HG03571 (cell line): ENCODE data around the gene RAB4A.

ENCODE experiments used
- ATAC-seq: cut with Tn5 transposase; IDR thresholded peaks from one replicate; pipeline ENCODE4 v1.9.1; 2021; ENCODE audit not compliant: unreplicated experiment

RAB4A gene

DNA sequence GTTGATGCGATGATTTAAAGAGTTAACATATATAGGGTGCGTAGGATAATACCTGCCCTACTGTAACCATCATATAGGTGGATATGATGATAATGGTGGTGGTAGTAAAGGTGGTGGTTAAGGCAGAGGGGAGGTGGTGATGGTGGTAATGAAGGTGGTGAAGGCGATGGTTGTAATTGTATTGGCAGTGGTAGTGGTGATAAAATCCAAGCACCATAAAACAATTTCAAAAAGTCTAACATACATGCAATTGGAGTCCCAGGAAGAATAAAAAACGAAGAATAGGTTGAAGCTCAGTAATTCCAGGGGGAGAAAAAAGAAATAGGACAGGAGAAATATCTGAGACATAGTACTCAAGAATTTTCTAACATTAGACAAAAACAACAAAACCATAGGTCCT is 27.3 kb upstream of the RAB4A start:
- no peak for ATAC-seq

DNA sequence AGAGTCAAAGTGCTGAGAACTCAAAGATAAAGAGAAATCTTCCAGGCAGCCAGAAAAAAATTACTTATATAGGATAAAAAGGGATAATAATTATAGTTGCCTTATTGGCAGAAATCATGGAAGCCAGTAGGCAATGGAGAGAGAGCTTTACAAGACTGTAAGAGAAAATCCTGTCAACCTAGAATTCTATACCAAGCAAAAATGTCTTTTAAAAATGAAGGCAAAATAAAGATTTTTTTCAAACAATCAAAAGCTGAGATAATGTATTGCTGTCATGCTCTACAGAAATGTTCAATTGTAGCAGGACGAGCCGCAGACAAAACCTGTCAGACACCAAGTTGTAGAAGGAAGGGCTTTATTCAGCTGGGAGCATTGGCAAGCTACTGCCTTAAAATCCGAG is 26.8 kb upstream of the RAB4A start:
- ATAC-seq, result no peak

DNA sequence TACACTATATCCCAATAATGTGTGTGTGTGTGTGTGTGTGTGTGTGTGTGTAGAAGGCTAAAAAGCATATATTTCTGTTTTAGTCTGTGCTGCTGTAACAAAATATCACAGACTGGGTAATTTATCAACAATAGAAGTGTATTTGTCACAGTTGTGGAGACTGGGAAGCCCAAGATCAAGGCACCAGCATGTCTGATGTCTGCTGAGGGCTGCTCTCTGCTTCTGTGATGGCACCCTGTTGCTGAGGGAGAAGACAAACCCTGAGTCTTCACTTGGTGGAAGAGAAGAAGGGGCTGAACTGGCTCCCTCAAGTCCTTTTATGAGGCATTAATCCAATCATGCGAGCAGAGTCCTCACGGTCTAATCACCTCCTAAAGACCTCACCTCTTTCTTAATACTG is 23.0 kb upstream of the RAB4A start:
- ATAC-seq, result no peak

- no peak for ATAC-seq
Observed at GRCh38 chr1:229248821-229249817, 21.8 kb upstream of the RAB4A start.

GRCh38 chr1:229249854-229250644 is 20.9 kb upstream of the RAB4A start:
- ATAC-seq, result no peak

DNA sequence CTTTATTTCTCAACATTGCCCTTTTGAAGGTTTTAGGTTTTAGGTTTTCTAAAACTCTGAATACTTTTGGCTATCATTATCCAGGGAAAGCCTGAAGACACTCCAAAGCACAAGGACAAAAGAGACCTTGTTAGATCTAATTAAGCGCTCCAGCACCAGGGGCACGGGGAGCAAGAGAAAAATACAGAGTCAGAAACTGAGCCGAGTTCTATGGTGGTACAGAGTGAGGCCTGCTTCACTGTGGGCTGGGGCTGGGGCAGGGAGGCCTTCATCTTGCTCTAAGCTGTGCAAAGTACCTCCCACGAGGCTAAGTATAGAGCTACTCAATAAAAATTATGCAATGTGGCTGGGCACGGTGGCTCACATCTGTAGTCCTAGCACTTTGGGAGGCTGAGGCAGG is 19.7 kb upstream of the RAB4A start:
- no peak for ATAC-seq

DNA sequence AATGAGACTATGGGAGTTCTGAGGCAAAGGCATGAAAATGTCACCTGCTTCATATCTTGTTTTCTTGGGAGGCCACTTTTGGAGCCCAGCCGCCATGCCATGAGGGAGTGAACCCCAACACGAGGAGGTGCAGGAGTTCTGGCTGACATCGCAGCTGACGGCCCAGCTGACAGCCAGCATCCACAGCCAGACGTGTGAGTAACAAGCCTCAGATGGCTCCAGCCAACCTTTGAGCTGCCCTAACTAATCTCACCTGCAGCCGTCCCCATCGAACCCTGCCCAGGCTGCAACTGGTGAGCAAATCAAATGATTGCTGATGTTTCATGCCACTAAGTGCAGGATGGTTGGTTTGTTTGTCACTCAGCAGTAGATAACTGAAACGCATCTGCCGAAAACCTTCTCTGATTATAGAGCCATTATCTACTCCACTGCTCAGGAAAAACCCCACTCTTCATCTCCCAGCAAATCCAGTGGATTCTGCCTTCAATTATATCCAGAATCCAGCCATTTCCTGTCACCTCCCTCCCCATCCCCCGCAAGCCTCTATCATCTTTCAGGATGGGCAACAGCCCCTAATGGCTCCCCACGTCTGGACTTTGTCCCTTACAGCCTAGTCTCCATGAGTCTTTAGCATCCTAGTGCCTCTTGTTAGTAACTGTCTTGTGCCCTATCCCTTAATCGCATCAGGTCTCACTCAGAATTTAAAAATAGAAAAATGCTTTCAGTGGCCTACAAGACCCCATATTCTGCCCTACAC is 18.5 kb upstream of the RAB4A start:
- no peak for ATAC-seq

DNA sequence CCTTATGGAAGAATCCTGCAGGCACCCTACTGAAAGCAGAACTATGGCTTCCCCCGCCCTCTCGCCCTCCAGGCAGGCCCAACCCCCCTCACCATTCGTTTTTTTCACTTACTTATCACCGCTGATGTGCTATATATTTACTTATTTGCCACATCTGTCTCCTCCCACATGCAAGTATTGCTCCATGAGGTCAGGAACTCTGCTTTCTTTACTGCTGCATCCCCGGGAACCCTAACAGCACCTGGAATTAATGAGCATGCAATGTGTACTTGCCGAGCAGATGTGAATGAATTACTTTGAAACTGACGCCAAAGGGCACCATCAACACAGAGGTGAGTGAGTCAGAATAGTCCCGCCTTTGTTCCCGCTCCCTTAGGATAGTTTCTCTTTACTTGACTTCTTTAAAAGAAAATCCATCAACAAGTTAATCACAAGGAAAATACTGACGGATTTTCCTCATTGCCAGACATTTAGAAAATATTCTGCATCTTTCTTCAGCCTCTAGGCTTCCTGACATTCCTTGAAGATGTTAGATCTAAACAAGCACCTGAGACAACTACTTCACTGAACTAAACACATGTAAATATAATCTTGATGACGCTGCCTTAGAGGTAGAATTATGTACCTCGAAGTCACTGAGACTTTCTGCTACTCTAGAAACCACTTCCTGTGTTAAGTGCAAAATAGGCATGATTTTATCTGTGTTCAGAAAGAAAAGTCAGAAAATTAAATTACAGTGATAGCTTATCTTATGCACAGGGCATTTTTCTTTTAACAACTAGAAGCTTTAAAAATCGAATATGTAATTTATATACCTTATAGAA is 17.5 kb upstream of the RAB4A start:
- ATAC-seq, result no peak

DNA sequence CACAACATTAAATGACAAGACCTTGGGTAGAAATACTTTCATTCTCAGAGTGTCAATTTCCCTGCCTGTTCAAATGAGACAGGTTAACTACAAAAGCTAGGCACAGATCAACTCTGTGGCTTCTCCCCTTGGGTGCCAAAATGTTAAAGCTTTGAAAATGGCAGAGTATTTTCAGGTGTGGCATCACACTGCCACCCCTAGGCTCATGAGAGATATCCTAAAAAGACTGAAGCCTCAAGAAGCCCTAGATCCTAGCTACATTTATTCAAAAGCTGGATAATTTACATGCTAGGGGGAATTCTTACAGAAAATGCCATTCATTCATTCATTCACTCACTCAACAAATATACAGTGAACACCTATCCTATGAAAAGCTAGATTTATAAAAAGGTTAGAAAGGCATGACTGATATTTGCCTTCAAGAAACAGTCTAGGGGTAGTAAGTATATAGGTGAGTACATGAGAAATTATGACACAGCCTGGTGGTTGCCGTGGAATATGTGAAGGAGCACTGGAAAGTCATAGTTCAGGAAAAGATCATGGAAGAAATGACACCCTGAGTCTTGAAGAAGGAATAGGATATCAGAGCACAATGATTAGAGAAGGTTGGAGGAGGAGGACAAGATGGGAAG is 15.9 kb upstream of the RAB4A start:
- ATAC-seq, result no peak

DNA sequence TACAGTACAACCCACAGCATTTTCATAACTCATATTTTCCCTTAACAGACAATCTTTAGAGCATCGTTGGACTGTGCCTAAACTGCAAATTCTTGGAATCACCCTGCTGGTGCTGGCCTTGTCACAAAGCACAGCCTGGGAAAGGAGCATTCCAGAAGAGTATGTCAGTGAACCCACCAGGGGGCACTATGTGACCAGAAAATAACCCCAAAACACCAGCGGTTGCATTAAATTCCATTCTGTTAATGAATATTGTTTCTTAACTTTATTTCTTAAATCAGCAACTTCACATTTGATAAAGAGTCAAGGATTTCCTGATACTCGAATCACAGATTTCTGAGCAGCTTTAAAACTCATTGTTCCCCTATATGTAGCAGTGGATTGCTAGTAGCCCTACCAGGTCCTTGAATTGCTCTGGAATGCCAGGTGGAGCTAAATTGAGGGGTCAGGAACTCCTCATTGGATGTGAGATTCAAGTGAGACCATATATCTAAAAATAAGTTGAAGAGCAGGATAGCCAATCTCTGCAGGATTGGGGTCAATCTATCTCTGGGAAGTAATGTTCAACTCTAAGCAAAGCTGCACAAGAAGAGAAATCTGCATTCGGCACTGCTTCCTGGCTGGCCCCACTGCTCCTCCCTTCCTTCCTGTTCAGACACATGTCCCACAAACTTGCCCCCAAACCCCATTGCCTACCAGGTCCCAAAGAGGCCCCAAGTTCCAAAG is 12.7 kb upstream of the RAB4A start:
- ATAC-seq, result no peak

DNA sequence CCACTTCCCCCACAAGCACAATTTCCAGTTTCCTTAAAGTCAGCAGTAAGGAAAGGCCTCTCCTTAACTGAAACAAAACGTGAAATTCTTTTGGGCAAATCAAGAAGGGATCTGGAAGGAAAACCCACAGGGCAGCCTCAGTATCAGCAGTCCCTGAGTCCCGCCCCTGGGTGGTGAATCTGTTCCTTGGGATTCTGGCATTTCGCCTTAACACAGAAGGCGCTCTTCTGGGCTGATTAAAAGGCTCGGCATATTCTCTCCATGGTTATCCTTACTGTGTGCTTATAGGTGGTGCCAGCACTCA is 12.2 kb upstream of the RAB4A start:
- ATAC-seq, result no peak

DNA sequence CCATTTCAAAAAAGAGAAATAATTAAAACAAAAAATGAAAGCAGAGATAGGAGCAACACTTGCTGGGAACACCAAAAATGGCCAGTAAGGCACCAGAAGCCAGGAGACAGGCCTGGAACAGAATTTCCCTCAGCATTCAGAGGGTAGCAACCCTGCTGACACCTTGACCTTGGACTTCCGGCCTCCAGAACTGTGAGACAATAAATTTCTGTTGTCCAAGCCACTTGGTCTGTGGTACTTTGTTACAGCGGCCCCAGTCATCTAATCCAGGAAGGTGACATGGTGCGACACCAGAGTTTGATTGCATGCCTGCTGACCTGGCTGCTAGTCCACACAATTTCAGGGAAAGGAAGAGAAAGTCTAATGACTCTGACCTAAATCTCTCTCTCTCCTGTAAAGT is 10.6 kb upstream of the RAB4A start:
- ATAC-seq, result no peak

GRCh38 chr1:229262239-229262638 is 8.7 kb upstream of the RAB4A start:
- no peak for ATAC-seq

DNA sequence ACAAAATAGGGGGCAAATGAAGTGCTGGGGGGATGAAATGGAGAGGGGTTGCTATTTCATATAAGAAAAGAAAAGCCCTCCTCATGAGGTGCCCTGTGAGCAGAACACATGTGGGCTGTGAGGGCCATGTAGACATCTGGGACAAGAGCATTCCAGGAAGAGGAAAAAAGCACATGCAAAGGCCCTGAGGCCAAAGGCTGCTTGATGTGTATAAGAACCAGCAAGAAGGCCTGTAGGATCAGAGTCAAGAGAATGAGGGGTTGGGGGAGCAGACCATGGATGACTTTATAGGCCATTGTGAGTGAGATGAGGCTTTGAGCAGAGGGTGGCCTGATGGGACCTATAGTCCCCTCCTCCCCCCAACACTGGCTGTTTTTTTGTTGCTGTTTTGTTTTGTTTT is 7.7 kb upstream of the RAB4A start:
- ATAC-seq, result no peak

GRCh38 chr1:229264068-229264467 is 6.8 kb upstream of the RAB4A start:
- ATAC-seq, result no peak

GRCh38 chr1:229264487-229264886 is 6.4 kb upstream of the RAB4A start:
- ATAC-seq, result no peak

DNA sequence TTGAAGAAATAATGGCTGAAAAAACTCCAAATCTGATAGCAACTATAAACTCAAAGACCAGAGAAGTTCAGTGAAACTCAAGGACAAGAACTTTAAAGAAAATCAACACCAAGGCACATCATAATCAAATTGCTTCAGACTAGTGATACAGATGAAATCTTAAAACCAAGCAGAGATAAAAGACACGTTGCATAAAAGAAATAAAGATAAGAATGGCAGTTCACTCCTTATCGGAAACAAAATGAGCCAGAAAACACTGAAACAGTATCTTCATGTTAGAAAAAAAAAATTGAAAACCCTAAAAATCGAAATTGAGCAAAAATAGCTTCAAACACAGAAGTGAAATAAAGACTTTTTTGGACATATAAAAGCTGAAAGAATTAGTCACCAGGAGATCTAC is 4.6 kb upstream of the RAB4A start:
- no peak for ATAC-seq

DNA sequence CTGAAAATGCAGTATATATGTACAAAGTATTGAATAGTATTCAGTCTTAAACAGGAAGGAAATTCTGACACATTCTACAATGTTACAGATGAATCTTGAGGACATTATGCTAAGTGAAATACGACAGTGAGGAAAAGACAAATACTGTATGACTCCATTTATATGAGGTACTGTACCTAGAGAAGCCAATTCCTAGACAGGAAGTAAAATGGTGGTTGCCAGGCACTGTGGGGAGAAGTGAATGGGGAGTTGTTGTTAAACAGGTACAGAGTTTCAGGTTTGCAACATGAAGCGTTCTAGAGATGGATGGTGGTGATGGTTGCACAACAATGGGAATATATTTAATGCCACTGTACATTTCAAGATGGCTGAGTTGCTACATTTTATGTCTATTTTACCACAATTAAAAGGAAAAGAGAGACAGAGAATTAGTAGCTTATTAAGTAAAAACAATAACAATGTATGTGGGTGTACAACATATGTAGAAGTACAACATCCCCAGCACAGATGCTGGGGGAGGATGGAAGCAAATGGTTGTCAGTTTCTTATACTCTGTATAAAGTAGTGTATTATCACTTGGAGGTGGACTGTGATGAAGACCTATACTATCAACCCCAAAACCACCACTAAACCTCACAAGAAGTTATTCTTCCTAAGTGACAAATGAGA is 3.9 kb upstream of the RAB4A start:
- no peak for ATAC-seq

DNA sequence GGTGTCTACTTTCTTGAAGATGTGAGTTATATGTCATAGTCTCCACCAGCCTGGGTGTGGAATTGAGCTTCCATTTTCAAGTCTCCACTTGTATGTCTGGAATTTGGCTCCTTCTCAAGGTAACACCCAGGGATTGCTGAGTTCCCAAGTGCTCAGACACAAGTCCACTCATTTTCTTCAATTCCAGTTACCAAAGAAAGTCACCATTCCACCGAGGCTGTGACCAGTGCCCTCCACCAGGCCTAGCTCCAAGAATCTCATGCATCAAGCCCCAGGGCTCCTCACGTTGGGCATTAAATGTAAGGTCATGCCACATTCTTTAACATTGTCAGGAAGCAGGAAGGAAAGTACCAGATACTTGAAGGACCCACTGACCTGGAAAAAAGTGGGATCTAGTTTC is 2.4 kb upstream of the RAB4A start:
- ATAC-seq, result no peak
